H9 (cell line): ENCODE data around the gene SIRPB1. TPM values are rescaled to one million over a fixed set of nuclear protein-coding genes. Genes with fewer than 3 reads are reported as not detected.

Source experiments
- DNase-seq: peaks from one replicate; pipeline ENCODE4 v3.0.0-alpha.2; 2017
- H2AFZ ChIP-seq: one replicate; pipeline ENCODE4 v1.6.1; 2013; ENCODE audit warnings: mild to moderate bottlenecking, low read length, control low read depth, moderate library complexity
- H2AK5ac ChIP-seq: 2 replicates; pipeline ENCODE4 v1.6.1; 2013; ENCODE audit warnings: low read length, control low read depth, mixed read lengths; ENCODE audit not compliant: insufficient read length
- H2BK120ac ChIP-seq: one replicate; pipeline ENCODE4 v1.6.1; 2013; ENCODE audit warnings: low read depth, mild to moderate bottlenecking, low read length, control low read depth, inconsistent platforms; ENCODE audit not compliant: poor library complexity, severe bottlenecking
- H2BK12ac ChIP-seq: 2 replicates; pipeline ENCODE4 v1.6.1; 2013; ENCODE audit warnings: low read length, control low read depth, mixed read lengths, low read depth; ENCODE audit not compliant: insufficient read length
- H2BK15ac ChIP-seq: 2 replicates; pipeline ENCODE4 v1.6.1; 2013; ENCODE audit warnings: low read depth, low read length, control low read depth
- H2BK20ac ChIP-seq: one replicate; pipeline ENCODE4 v1.6.1; 2013; ENCODE audit warnings: low read depth, mild to moderate bottlenecking, low read length, control low read depth, inconsistent platforms; ENCODE audit not compliant: poor library complexity, severe bottlenecking
- H2BK5ac ChIP-seq: 2 replicates; pipeline ENCODE4 v1.6.1; 2013; ENCODE audit warnings: low read length, control low read depth, mixed read lengths; ENCODE audit not compliant: insufficient read length
- H3K14ac ChIP-seq: 2 replicates; pipeline ENCODE4 v1.6.1; 2013; ENCODE audit warnings: low read length, control low read depth; ENCODE audit not compliant: insufficient read depth
- H3K18ac ChIP-seq: 2 replicates; pipeline ENCODE4 v1.6.1; 2013; ENCODE audit warnings: low read depth, mild to moderate bottlenecking, mixed read lengths, low read length, control low read depth; ENCODE audit not compliant: insufficient read length
- H3K23ac ChIP-seq: 2 replicates; pipeline ENCODE4 v1.6.1; 2013; ENCODE audit warnings: low read length, control low read depth, mixed read lengths, low read depth; ENCODE audit not compliant: insufficient read length
- H3K23me2 ChIP-seq: 2 replicates; pipeline ENCODE4 v1.6.1; 2013; ENCODE audit warnings: low read depth, mild to moderate bottlenecking, mixed read lengths, low read length, control low read depth; ENCODE audit not compliant: insufficient read length, poor library complexity, severe bottlenecking
- H3K27ac ChIP-seq: 2 replicates; pipeline ENCODE4 v1.5.1; 2013; ENCODE audit warnings: low read length, control low read depth, mixed read lengths, low read depth; ENCODE audit not compliant: insufficient read length
- H3K27me3 ChIP-seq: 2 replicates; pipeline ENCODE4 v1.6.1; 2013; ENCODE audit warnings: low read length, control low read depth, inconsistent platforms; ENCODE audit not compliant: insufficient read depth
- H3K4ac ChIP-seq: 2 replicates; pipeline ENCODE4 v1.6.1; 2013; ENCODE audit warnings: low read depth, mild to moderate bottlenecking, control low read depth, inconsistent platforms, low read length, moderate library complexity
- H3K4me1 ChIP-seq: 2 replicates; pipeline ENCODE4 v1.6.1; 2013; ENCODE audit warnings: low read length, control low read depth, inconsistent platforms; ENCODE audit not compliant: insufficient read depth
- H3K4me2 ChIP-seq: 2 replicates; pipeline ENCODE4 v1.6.1; 2013; ENCODE audit warnings: low read length, control low read depth, mixed read lengths; ENCODE audit not compliant: insufficient read length, insufficient read depth
- H3K56ac ChIP-seq: 2 replicates; pipeline ENCODE4 v1.6.1; 2013; ENCODE audit warnings: low read depth, mild to moderate bottlenecking, mixed read lengths, low read length, control low read depth; ENCODE audit not compliant: insufficient read length
- H3K79me1 ChIP-seq: 2 replicates; pipeline ENCODE4 v1.6.1; 2013; ENCODE audit warnings: low read depth, mild to moderate bottlenecking, moderate library complexity, low read length, control low read depth, inconsistent platforms; ENCODE audit not compliant: insufficient read depth, poor library complexity, severe bottlenecking
- H3K79me2 ChIP-seq: 2 replicates; pipeline ENCODE4 v1.6.1; 2013; ENCODE audit warnings: low read length, control low read depth, inconsistent platforms; ENCODE audit not compliant: insufficient read depth
- H3K9ac ChIP-seq: 2 replicates; pipeline ENCODE4 v1.6.1; 2013; ENCODE audit warnings: low read length, control low read depth, mixed read lengths; ENCODE audit not compliant: insufficient read length; ENCODE audit errors: extremely low read depth
- H3K9me3 ChIP-seq: one replicate; pipeline ENCODE4 v1.6.1; 2013; ENCODE audit warnings: low read depth, low read length, inconsistent platforms; ENCODE audit not compliant: control insufficient read depth
- H3T11ph ChIP-seq: one replicate; pipeline ENCODE4 v1.6.1; 2013; ENCODE audit warnings: mild to moderate bottlenecking, low read length, control low read depth, inconsistent platforms
- H4K20me1 ChIP-seq: one replicate; pipeline ENCODE4 v1.6.1; 2013; ENCODE audit not compliant: control insufficient read depth, insufficient read length, insufficient read depth
- H4K5ac ChIP-seq: 2 replicates; pipeline ENCODE4 v1.6.1; 2013; ENCODE audit warnings: low read depth, mild to moderate bottlenecking, mixed read lengths, low read length, control low read depth; ENCODE audit not compliant: insufficient read length
- H4K8ac ChIP-seq: replicated peaks from 2 replicates; pipeline ENCODE4 v1.6.1; 2013; ENCODE audit warnings: low read length, control low read depth, mixed read lengths, low read depth; ENCODE audit not compliant: insufficient read length
- H4K91ac ChIP-seq: 2 replicates; pipeline ENCODE4 v1.6.1; 2013; ENCODE audit warnings: low read depth, mild to moderate bottlenecking, moderate library complexity, mixed read lengths, low read length, control low read depth; ENCODE audit not compliant: insufficient read length
- H3K27ac Mint-ChIP-seq, 3 experiments: 2 replicates in 2 of 3; 3 replicates in 1 of 3; pipeline ENCODE4 v1.8.0; 2020 to 2021; ENCODE audit warnings: mixed read lengths in 3 of 3, mild to moderate bottlenecking in 1 of 3, moderate library complexity in 1 of 3
- H3K27me3 Mint-ChIP-seq: 2 replicates; pipeline ENCODE4 v1.8.0; 2021; ENCODE audit warnings: low read depth, mild to moderate bottlenecking, moderate library complexity, mixed read lengths
- H3K36me3 Mint-ChIP-seq, 3 experiments: 2 replicates in 2 of 3; 3 replicates in 1 of 3; pipeline ENCODE4 v1.8.0; 2020 to 2021; ENCODE audit warnings: low read depth in 3 of 3, mixed read lengths in 3 of 3; ENCODE audit not compliant: insufficient read depth in 1 of 3
- H3K4me1 Mint-ChIP-seq, 2 experiments: 2 replicates each; pipeline ENCODE4 v1.8.0; 2020; ENCODE audit warnings: mixed read lengths in 2 of 2
- H3K4me3 Mint-ChIP-seq, 2 experiments: 2 replicates in 1 of 2; 3 replicates in 1 of 2; pipeline ENCODE4 v1.8.0; 2020 to 2021; ENCODE audit warnings: mild to moderate bottlenecking in 2 of 2, mixed read lengths in 2 of 2, moderate library complexity in 1 of 2
- H3K9me3 Mint-ChIP-seq, 2 experiments: 2 replicates in 1 of 2; 3 replicates in 1 of 2; pipeline ENCODE4 v1.8.0; 2020; ENCODE audit warnings: mild to moderate bottlenecking in 2 of 2, mixed read lengths in 2 of 2, moderate library complexity in 1 of 2
- WGBS: extraction: QIAGEN DNeasy Blood & Tissue Kit; methylation state at CpG from one replicate; pipeline ENCODE4 v1.1.7; 2013; ENCODE audit warnings: missing lambda C conversion rate, low lambda C conversion rate, mixed read lengths; ENCODE audit not compliant: insufficient read length; ENCODE audit errors: extremely low coverage; 5-methylcytosine and 5-hydroxymethylcytosine counted together
- total RNA-seq: library from RNA; stranded (reverse); gene quantifications from 2 replicates; pipeline ENCODE4 v1.2.1, GENCODE V29; 2021
- TF ChIP-seq, protein P1 (sequence below): fragments of 200-600 bp; sonication (generic); conservative IDR thresholded peaks from 3 replicates; pipeline ENCODE4 v1.8.0; 2021; ENCODE audit warnings: antibody characterized with exemption, mild to moderate bottlenecking

The SIRPB1 gene
- total RNA-seq, 1 experiment from 2014 or later: 1.0 TPM

DNA sequence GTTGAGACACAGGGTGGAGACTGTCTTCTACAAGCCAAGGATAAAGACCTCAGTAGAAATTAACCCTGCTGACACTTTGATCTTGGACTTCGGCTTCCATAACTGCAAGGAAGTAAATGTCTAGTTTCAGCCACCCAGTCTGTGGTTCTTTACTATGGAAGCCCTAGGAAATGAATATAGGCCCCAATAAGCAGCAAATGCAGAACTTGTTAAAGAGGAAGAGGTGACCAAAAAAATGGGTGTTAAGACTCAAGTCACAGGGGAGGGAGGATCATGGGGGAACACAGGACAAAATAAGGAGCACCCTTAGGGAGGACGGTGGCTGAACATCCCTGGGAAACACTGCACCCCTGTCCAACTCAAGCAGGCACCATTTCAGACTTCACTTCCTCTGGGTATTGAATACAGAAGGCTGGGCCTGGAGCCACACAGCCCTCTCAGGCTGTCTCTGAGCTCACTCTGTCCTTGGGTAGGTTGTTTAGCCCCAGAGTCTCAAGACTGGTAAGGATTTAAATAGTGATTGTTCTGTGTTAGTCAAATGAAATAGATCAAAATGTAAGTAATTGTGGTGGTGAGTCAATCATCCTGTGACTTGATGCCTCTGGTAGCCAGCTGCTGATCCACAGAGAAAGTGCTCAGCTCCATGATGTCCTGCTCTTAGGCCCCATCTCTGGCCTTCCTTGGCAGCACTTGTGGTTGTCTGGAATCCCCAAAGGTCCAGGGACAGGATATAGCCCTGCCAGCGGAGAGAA is 31.9 kb downstream of the SIRPB1 start:
- Histone ChIP-seq H4K5ac (no peak overlapping the region), H3K9me3 (no peaks in the 10 kb centered on the region), H3K56ac (no peak overlapping the region), H3T11ph (no peak overlapping the region), H3K4ac (no peak overlapping the region), H3K79me1 (no peaks in the 10 kb centered on the region), H2BK20ac (no peak overlapping the region), H4K8ac (no peak overlapping the region), H3K23me2 (no peaks in the 10 kb centered on the region), H4K91ac (no peak overlapping the region), H2AK5ac (no peak overlapping the region), H2BK120ac (no peak overlapping the region), H3K27me3 (no peaks in the 10 kb centered on the region), H4K20me1 (no peaks in the 10 kb centered on the region), H3K9ac (no peak overlapping the region), H2BK15ac (no peak overlapping the region), H3K79me2 (no peaks in the 10 kb centered on the region), H2AFZ (no peak overlapping the region), H3K4me2 (no peak overlapping the region), H3K18ac (no peak overlapping the region), H2BK5ac (no peak overlapping the region), H3K4me1 (no peaks in the 10 kb centered on the region), H3K23ac (no peak overlapping the region), H2BK12ac (no peak overlapping the region), H3K27ac (no peak overlapping the region), H3K14ac (no peak overlapping the region)
- H3K27me3 Mint-ChIP-seq: no peaks in the 10 kb centered on the region
- H3K4me1 Mint-ChIP-seq: no peaks in the 10 kb centered on the region
- H3K4me3 Mint-ChIP-seq: no peak overlapping the region
- no peaks in the 10 kb centered on the region for H3K9me3 Mint-ChIP-seq
- H3K36me3 Mint-ChIP-seq: no peaks in the 10 kb centered on the region
- TF ChIP-seq, protein P1, sequence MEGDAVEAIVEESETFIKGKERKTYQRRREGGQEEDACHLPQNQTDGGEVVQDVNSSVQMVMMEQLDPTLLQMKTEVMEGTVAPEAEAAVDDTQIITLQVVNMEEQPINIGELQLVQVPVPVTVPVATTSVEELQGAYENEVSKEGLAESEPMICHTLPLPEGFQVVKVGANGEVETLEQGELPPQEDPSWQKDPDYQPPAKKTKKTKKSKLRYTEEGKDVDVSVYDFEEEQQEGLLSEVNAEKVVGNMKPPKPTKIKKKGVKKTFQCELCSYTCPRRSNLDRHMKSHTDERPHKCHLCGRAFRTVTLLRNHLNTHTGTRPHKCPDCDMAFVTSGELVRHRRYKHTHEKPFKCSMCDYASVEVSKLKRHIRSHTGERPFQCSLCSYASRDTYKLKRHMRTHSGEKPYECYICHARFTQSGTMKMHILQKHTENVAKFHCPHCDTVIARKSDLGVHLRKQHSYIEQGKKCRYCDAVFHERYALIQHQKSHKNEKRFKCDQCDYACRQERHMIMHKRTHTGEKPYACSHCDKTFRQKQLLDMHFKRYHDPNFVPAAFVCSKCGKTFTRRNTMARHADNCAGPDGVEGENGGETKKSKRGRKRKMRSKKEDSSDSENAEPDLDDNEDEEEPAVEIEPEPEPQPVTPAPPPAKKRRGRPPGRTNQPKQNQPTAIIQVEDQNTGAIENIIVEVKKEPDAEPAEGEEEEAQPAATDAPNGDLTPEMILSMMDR: no peak
- no peak overlapping the region for H3K27ac Mint-ChIP-seq
- no peak for DNase-seq
- no CpG with 5 or more reads among the region's 3 CpGs for WGBS
